Prostate gland (tissue), 2 donors: ENCODE data around the gene RCAN2. TPM values are rescaled to one million over a fixed set of nuclear protein-coding genes. Genes with fewer than 3 reads are reported as not detected.

Experiments used
- DNase-seq: peaks from one replicate; pipeline ENCODE4 v3.0.0-alpha.2; 2019; ENCODE audit warnings: low spot score
- H3K27ac ChIP-seq, 2 donors: fragments of 200-600 bp; sonication (generic); 2 replicates each; pipeline ENCODE4 v1.5.1; 2017 to 2019
- H3K27me3 ChIP-seq: fragments of 200-600 bp; sonication (generic); replicated peaks from 2 replicates; pipeline ENCODE4 v1.5.1; 2019; ENCODE audit not compliant: insufficient read depth
- H3K36me3 ChIP-seq, 2 donors: fragments of 200-600 bp; sonication (generic); 1 replicate in 1 of 2; 2 replicates in 1 of 2; pipeline versions ENCODE4 v1.5.1 to v1.8.1; 2017 to 2019
- H3K4me1 ChIP-seq: fragments of 200-600 bp; sonication (generic); replicated peaks from 2 replicates; pipeline ENCODE4 v1.5.1; 2019
- H3K4me3 ChIP-seq, 2 donors: fragments of 200-600 bp; sonication (generic); 2 replicates each; pipeline ENCODE4 v1.5.1; 2017 to 2019
- H3K9me3 ChIP-seq: fragments of 200-600 bp; sonication (generic); 2 replicates; pipeline ENCODE4 v1.5.1; 2017
- CTCF ChIP-seq, 4 experiments: fragments of 200-600 bp in 2 of 4; fragments of 450-650 bp in 2 of 4; sonication (generic) in 2 of 4; IDR thresholded peaks; 1 replicate in 3 of 4; 2 replicates in 1 of 4; pipeline ENCODE4 v1.5.1; 2016 to 2019; ENCODE audit warnings: antibody characterized with exemption in 4 of 4, mild to moderate bottlenecking in 2 of 4, moderate library complexity in 2 of 4
- POLR2A ChIP-seq: fragments of 450-650 bp; IDR thresholded peaks from one replicate; pipeline ENCODE4 v1.6.1; 2016; ENCODE audit warnings: antibody characterized with exemption, mild to moderate bottlenecking
- POLR2AphosphoS5 ChIP-seq: sonication (generic); formaldehyde crosslinking; IDR thresholded peaks from one replicate; pipeline ENCODE4 v1.6.1; 2017; ENCODE audit warnings: antibody characterized with exemption
- WGBS: methylation state at CpG from one replicate; pipeline ENCODE4 v1.1.5; 2018; 5-methylcytosine and 5-hydroxymethylcytosine counted together
- intact Hi-C: fragments of 100-400 bp; cut with DNase I; formaldehyde crosslinking; loops from one replicate; pipeline ENCODE4 v1.14.2; 2022
- total RNA-seq, 2 donors: library from RNA; depleted of rRNA; stranded (reverse); fragments of >200 nt; gene quantifications; one replicate each; pipeline ENCODE4 v1.1.0, GENCODE V29; 2016

RCAN2 gene
- total RNA-seq, 2 donors from 2014 or later: 12.3 to 14.2 TPM

DNA sequence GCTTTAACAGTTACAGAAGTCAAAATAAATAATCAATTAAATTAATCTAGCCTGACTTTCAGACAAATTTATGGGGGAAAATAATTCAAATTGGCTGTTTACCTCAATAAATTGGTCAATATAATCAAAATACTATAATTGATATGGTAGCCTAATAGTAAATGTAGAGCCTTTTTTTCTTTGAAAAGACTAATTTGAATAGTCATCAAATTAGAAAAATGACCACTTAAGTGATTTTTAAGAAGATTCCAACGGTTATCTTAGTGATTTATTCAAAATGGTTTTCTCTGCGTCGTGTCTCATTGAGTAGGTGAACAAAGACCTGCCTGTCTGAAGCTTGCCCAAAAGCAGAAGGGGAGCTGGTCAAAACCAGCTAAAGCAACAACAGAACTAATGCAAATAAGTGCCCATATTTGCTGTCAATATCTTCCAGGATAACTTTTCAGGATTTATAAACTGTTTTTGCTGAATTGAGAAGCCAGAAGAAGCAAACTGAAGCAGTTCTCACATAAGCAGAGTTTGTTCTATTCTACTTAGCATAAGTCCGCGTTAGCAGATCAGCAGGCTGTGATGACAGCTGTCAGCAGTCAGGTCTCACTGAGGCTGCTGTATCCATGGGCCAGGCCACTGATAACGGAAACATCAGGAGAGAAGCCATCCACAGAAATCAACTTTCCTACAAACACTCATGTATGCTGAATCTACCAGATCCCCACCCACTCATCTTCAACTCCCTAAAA lies 7.0 kb downstream of the RCAN2 start:
- TF ChIP-seq CTCF (IDR thresholded peaks at IDR 0.05) (no peak), POLR2AphosphoS5 (no peak), POLR2A (no peak)
- intact Hi-C loops: no loop called here
- Histone ChIP-seq H3K27me3 (no peaks in the 10 kb centered on the region), H3K4me3 (no peak overlapping the region), H3K36me3 (no peaks in the 10 kb centered on the region), H3K4me1 (no peaks in the 10 kb centered on the region), H3K27ac (no peak overlapping the region), H3K9me3 (no peaks in the 10 kb centered on the region)
- no peak for DNase-seq
- 81% methylated on average over 6 of the region's 6 CpGs for WGBS

DNA sequence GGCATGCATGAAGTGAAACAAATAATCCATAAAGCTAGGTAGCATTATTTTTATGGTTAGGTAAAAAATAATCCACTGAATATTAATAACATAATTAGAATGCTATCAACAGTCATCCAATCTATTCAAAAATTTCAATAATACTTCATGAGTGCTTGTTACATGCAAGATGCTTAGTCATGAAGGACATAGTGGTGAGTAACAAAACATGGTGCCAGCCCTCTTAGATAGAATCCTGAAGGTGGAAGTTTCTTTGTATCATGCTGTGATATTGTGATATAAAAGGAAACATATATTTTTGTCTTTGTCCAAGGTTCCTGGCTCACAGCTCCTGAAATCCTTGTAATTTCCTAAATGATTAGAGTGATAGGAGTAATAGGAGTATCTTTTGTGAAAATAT lies 14.9 kb downstream of the RCAN2 start:
- no peak overlapping the region for H3K4me3 ChIP-seq
- intact Hi-C loops: no loop called here
- no peaks in the 10 kb centered on the region for H3K9me3 ChIP-seq
- DNase-seq: no peak
- no peak for TF ChIP-seq POLR2A
- TF ChIP-seq CTCF (IDR thresholded peaks at IDR 0.05): no peak
- TF ChIP-seq POLR2AphosphoS5: no peak
- H3K36me3 ChIP-seq: no peaks in the 10 kb centered on the region
- H3K27ac ChIP-seq: no peak overlapping the region
- H3K4me1 ChIP-seq: no peaks in the 10 kb centered on the region
- no peaks in the 10 kb centered on the region for H3K27me3 ChIP-seq

GRCh38 chr6:46473881-46474280 lies 17.4 kb downstream of the RCAN2 start:
- no peak overlapping the region for H3K4me3 ChIP-seq
- no peak for DNase-seq
- no peak overlapping the region for H3K27ac ChIP-seq
- intact Hi-C loops: no loop called here
- no peak for TF ChIP-seq CTCF (IDR thresholded peaks at IDR 0.05)
- TF ChIP-seq POLR2A: no peak
- no peak for TF ChIP-seq POLR2AphosphoS5
- no peaks in the 10 kb centered on the region for H3K9me3 ChIP-seq
- H3K4me1 ChIP-seq: no peaks in the 10 kb centered on the region
- H3K36me3 ChIP-seq: no peaks in the 10 kb centered on the region
- H3K27me3 ChIP-seq: no peaks in the 10 kb centered on the region

DNA sequence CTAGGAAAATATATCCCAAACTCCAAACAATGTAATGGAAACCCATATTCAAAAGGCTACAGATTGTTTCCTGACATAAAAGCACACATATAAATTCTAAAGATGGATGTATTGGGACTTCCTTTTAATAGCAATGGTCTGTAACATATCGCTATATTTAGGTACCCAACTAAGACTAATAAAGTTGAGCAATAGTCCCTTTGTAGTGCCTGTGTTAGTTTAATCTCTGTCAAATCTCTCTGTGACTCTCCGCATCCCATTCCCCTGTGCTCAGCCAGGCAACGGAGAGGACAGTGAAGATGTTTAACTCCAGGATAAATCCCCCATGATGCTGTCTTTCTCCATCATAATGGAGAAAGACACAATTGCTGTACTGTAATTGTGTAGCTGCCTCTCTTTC lies 19.0 kb downstream of the RCAN2 start:
- Histone ChIP-seq H3K27ac (no peak overlapping the region), H3K36me3 (no peaks in the 10 kb centered on the region), H3K9me3 (no peaks in the 10 kb centered on the region), H3K4me3 (no peak overlapping the region), H3K27me3 (no peaks in the 10 kb centered on the region), H3K4me1 (no peaks in the 10 kb centered on the region)
- intact Hi-C loops: no loop called here
- no peak for TF ChIP-seq CTCF (IDR thresholded peaks at IDR 0.05)
- TF ChIP-seq POLR2AphosphoS5: no peak
- no peak for TF ChIP-seq POLR2A
- DNase-seq: no peak
- 65% methylated on average over 3 of the region's 3 CpGs for WGBS

GRCh38 chr6:46469021-46469420 lies 22.2 kb downstream of the RCAN2 start:
- Histone ChIP-seq H3K27ac (no peak overlapping the region), H3K36me3 (no peaks in the 10 kb centered on the region), H3K27me3 (no peaks in the 10 kb centered on the region), H3K9me3 (no peaks in the 10 kb centered on the region), H3K4me1 (no peaks in the 10 kb centered on the region), H3K4me3 (no peak overlapping the region)
- TF ChIP-seq POLR2AphosphoS5: no peak
- no peak for TF ChIP-seq CTCF (IDR thresholded peaks at IDR 0.05)
- no peak for TF ChIP-seq POLR2A
- intact Hi-C loops: no loop called here
- DNase-seq: no peak
- WGBS: 43% methylated on average over 2 of the region's 2 CpGs
